Liver (tissue), 9 donors: Measurements from ENCODE around the gene DUS3L. TPM values are rescaled to one million over a fixed set of nuclear protein-coding genes. Genes with fewer than 3 reads are reported as not detected.

Experiments used
- DNase-seq: peaks from one replicate; pipeline ENCODE4 v3.0.0-alpha.2; 2017; ENCODE audit warnings: low spot score
- H3K27ac ChIP-seq, 2 donors: one replicate each; pipeline ENCODE4 v1.7.0; 2013; ENCODE audit warnings: inconsistent platforms in 2 of 2, low read length in 2 of 2, control low read depth in 1 of 2, low read depth in 1 of 2, mild to moderate bottlenecking in 1 of 2
- H3K27me3 ChIP-seq, 4 donors: one replicate each; pipeline versions ENCODE4 v1.6.1 to v1.7.0; 2013; ENCODE audit warnings: low read length in 3 of 4, inconsistent platforms in 1 of 4, mild to moderate bottlenecking in 1 of 4, moderate library complexity in 1 of 4; ENCODE audit not compliant: control insufficient read depth in 4 of 4, insufficient read depth in 4 of 4
- H3K36me3 ChIP-seq, 4 donors: one replicate each; pipeline versions ENCODE4 v1.6.1 to v1.7.0; 2013; ENCODE audit warnings: low read length in 3 of 4, mild to moderate bottlenecking in 3 of 4, low read depth in 1 of 4, moderate library complexity in 1 of 4; ENCODE audit not compliant: control insufficient read depth in 4 of 4, insufficient read depth in 3 of 4
- H3K4me1 ChIP-seq, 4 donors: one replicate each; pipeline versions ENCODE4 v1.6.1 to v1.7.0; 2013; ENCODE audit warnings: low read length in 3 of 4, mild to moderate bottlenecking in 3 of 4, moderate library complexity in 1 of 4; ENCODE audit not compliant: control insufficient read depth in 4 of 4, insufficient read depth in 4 of 4
- H3K4me3 ChIP-seq, 3 donors: one replicate each; pipeline versions ENCODE4 v1.6.1 to v1.7.0; 2013; ENCODE audit warnings: low read length in 3 of 3, control low read depth in 1 of 3, low read depth in 1 of 3, mild to moderate bottlenecking in 1 of 3
- H3K9ac ChIP-seq, 2 donors: one replicate each; pipeline ENCODE4 v1.7.0; 2013; ENCODE audit warnings: low read length in 2 of 2, mild to moderate bottlenecking in 2 of 2, moderate library complexity in 2 of 2, control low read depth in 1 of 2, low read depth in 1 of 2
- H3K9me3 ChIP-seq, 4 donors: one replicate each; pipeline versions ENCODE4 v1.6.1 to v1.7.0; 2013; ENCODE audit warnings: low read length in 3 of 4; ENCODE audit not compliant: control insufficient read depth in 4 of 4
- EGR1 ChIP-seq, 2 donors: IDR thresholded peaks; 2 replicates each; pipeline ENCODE4 v1.6.1; 2016 to 2018; ENCODE audit warnings: antibody characterized with exemption in 2 of 2, low read depth in 2 of 2
- FOXA1 ChIP-seq: IDR thresholded peaks from 2 replicates; pipeline ENCODE4 v1.6.1; 2016; ENCODE audit warnings: antibody characterized with exemption
- FOXA2 ChIP-seq: IDR thresholded peaks from 2 replicates; pipeline ENCODE4 v1.6.1; 2016; ENCODE audit warnings: antibody characterized with exemption
- GABPA ChIP-seq, 2 donors: IDR thresholded peaks in 1 of 2; conservative IDR thresholded peaks in 1 of 2; 2 replicates each; pipeline ENCODE4 v1.6.1; 2016; ENCODE audit warnings: antibody characterized with exemption in 2 of 2, mild to moderate bottlenecking in 1 of 2, moderate library complexity in 1 of 2
- HNF4A ChIP-seq, 2 donors: conservative IDR thresholded peaks; 2 replicates each; pipeline ENCODE4 v1.6.1; 2016; ENCODE audit warnings: antibody characterized with exemption in 2 of 2, mild to moderate bottlenecking in 2 of 2
- HNF4G ChIP-seq: IDR thresholded peaks from 2 replicates; pipeline ENCODE4 v1.6.1; 2016; ENCODE audit warnings: antibody characterized with exemption
- JUND ChIP-seq, 2 donors: IDR thresholded peaks; 2 replicates each; pipeline ENCODE4 v1.6.1; 2016; ENCODE audit warnings: antibody characterized with exemption in 2 of 2
- NR2F2 ChIP-seq: IDR thresholded peaks from 2 replicates; pipeline ENCODE4 v1.6.1; 2016; ENCODE audit warnings: antibody characterized with exemption
- RAD21 ChIP-seq, 2 donors: IDR thresholded peaks; 2 replicates each; pipeline ENCODE4 v1.6.1; 2016; ENCODE audit warnings: antibody characterized with exemption in 2 of 2, mild to moderate bottlenecking in 2 of 2
- RXRA ChIP-seq, 2 donors: IDR thresholded peaks; 2 replicates each; pipeline ENCODE4 v1.6.1; 2017 to 2018; ENCODE audit warnings: antibody characterized with exemption in 2 of 2, mild to moderate bottlenecking in 1 of 2
- SP1 ChIP-seq: IDR thresholded peaks from 2 replicates; pipeline ENCODE4 v1.6.1; 2018; ENCODE audit warnings: antibody characterized with exemption, mild to moderate bottlenecking
- TAF1 ChIP-seq: conservative IDR thresholded peaks from 2 replicates; pipeline ENCODE4 v1.6.1; 2016; ENCODE audit warnings: antibody characterized with exemption, mild to moderate bottlenecking
- YY1 ChIP-seq: IDR thresholded peaks from 2 replicates; pipeline ENCODE4 v1.6.1; 2016; ENCODE audit warnings: antibody characterized with exemption, mild to moderate bottlenecking
- whole genome bisulfite sequencing: extraction: QIAGEN DNeasy Blood & Tissue Kit; methylation state at CpG from one replicate; pipeline ENCODE4 v1.1.7; 2013; 5-methylcytosine and 5-hydroxymethylcytosine counted together
- polyA plus RNA-seq, 2 donors: library from polyadenylated mRNA; stranded (reverse) in 1 of 2; unstranded in 1 of 2; fragments of 200-250 nt in 1 of 2; fragments of >200 nt in 1 of 2; fragmentation: Nextera tagmentation in 1 of 2; extraction: Ambion mirVana in 1 of 2; gene quantifications; one replicate each; pipeline versions ENCODE4 v1.2.1 to v1.2.3, GENCODE V29; 2013 to 2015
- total RNA-seq, 2 donors: library from RNA; depleted of rRNA; stranded (reverse); fragments of >200 nt; gene quantifications; one replicate each; pipeline ENCODE4 v1.2.3, GENCODE V29; 2014
- TF ChIP-seq, protein P1 (sequence below): fragments of 150-350 bp; IDR thresholded peaks from 2 replicates; pipeline ENCODE4 v1.5.1; 2017; ENCODE audit warnings: improper control_type of control experiment, low read depth, low read length; ENCODE audit not compliant: missing input control
- TF ChIP-seq, protein P2 (sequence below): IDR thresholded peaks from 2 replicates; pipeline ENCODE4 v1.6.1; 2016; ENCODE audit warnings: antibody characterized with exemption
- TF ChIP-seq, protein P3 (sequence below): IDR thresholded peaks from 2 replicates; pipeline ENCODE4 v1.6.1; 2016; ENCODE audit warnings: antibody characterized with exemption
- TF ChIP-seq, protein P4 (sequence below): IDR thresholded peaks from 2 replicates; pipeline ENCODE4 v1.6.1; 2016; ENCODE audit warnings: antibody characterized with exemption, mild to moderate bottlenecking
- TF ChIP-seq, protein P5 (sequence below): IDR thresholded peaks from 2 replicates; pipeline ENCODE4 v1.6.1; 2016; ENCODE audit warnings: antibody characterized with exemption
- donor health status: healthy.
- donor health status: healthy.
- donor health status: healthy.
- donor health status: healthy.
- donor health status: healthy.

Gene DUS3L
- total and polyA plus RNA-seq, 4 donors, result 12.2 to 19.0 (median 16.9) TPM

DNA sequence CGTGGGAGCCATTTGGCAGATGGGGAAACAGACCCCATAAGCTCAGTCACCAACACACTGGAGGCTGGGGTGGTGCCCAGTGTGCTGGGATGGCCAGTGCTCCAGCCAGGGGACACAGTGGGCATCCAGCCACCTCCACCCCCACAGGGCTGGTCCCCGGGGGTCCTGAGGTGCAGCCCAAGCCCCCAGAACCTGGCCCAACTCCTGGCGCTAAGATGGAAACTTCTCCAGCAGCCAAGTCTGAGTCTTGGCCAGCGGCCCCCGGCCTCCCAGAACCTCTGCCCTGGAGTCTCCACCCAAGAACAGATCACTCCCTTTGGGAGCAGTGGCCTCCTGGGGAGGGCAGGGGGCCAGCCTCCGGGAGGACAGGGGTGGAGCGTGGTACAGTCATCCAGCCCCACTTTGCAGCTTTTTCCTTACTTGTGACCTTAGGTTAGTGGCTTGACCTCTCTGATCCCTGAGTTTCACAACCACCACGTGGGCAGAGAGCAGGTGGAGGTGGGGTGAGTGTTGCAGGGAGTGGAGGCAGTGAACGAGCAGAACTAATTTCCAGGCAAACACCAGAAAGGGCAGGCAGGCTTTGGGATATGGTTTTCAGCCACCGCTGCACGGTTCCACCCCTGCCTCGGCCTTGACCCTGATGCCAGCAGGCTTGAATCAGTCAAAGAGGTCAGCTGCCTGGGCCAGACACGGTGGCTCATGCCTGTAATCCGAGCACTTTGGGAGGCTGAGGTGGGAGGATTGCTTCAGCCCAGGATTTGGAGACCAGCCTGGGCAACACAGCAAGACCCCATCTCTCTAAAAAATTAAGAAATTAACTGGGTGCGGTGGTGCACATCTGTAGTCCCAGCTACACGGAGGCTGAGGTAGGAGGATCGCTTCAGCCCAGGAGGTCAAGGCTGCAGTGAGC lies 9.7 kb upstream of the DUS3L start (continued):
- TF ChIP-seq, protein P1, sequence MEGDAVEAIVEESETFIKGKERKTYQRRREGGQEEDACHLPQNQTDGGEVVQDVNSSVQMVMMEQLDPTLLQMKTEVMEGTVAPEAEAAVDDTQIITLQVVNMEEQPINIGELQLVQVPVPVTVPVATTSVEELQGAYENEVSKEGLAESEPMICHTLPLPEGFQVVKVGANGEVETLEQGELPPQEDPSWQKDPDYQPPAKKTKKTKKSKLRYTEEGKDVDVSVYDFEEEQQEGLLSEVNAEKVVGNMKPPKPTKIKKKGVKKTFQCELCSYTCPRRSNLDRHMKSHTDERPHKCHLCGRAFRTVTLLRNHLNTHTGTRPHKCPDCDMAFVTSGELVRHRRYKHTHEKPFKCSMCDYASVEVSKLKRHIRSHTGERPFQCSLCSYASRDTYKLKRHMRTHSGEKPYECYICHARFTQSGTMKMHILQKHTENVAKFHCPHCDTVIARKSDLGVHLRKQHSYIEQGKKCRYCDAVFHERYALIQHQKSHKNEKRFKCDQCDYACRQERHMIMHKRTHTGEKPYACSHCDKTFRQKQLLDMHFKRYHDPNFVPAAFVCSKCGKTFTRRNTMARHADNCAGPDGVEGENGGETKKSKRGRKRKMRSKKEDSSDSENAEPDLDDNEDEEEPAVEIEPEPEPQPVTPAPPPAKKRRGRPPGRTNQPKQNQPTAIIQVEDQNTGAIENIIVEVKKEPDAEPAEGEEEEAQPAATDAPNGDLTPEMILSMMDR, result no peak
- TF ChIP-seq RAD21 (IDR thresholded peaks at IDR 0.05) (peak; percentile 45 to 52), FOXA2 (peak; percentile 31), GABPA (IDR thresholded peaks at IDR 0.05 in 1 of 2, conservative IDR thresholded peaks at IDR 0.05 in 1 of 2) (peak in 1 of 2 donors; percentile 31), YY1 (no peak)
- TF ChIP-seq, protein P2, sequence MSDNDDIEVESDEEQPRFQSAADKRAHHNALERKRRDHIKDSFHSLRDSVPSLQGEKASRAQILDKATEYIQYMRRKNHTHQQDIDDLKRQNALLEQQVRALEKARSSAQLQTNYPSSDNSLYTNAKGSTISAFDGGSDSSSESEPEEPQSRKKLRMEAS, result peak; percentile 97

DNA sequence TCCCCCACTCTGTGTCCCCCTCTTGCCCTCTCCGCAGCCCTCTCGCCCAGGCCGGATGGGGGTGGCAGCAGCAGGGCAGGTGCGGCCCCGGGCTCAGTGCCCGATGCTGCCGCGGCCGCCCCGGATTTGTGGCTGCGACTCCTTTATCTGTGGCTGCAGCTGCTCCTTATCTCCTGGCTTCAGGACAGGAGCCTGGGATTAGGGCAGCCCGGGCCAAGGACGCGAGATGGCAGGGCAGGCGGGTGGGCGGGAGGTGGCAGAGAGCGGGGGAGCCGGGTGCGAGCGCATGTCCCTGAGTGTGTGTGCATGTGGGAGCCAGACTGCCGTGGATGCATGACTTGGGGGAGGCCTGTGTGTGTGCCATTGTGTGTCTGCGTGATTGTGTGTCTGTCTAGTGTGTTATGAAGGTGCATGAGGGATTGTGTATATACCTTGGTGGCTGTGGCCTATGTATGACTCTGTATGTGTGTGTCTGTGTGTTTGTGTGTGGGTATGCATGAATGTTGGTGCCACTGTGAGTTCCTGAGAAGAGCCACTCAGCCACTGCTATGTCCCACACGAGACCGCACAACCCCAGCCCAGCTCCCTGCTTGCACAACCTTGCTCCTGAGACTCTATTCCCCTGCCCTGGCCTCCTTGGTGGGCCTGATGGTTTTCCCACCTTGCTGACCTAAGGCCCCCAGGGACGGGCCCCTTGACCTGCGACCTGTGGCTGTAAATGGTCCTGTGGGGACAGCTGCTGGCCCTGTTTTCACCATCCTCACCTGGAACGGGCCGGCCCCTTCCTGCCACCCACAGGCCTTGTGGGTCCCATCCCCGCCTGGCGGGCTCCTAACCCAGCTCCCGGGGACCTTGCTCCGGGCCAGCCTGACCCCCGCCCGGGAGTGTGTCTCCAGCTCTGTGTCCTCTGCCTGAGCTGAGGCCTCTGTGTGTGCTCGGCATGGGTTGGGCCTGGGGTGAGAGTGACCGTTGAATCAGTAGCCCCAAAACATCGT lies 8.6 kb upstream of the DUS3L start:
- Histone ChIP-seq H3K4me3 (no peak overlapping the region), H3K9ac (no peak overlapping the region), H3K36me3 (no peaks in the 10 kb centered on the region), H3K4me1 (peaks cover 27 to 50% (median 39%) of the 10 kb centered on the region in 4 donors), H3K27me3 (no peaks in the 10 kb centered on the region), H3K27ac (peak overlapping the region; percentile 62 to 71), H3K9me3 (no peaks in the 10 kb centered on the region)
- TF ChIP-seq, protein P3, sequence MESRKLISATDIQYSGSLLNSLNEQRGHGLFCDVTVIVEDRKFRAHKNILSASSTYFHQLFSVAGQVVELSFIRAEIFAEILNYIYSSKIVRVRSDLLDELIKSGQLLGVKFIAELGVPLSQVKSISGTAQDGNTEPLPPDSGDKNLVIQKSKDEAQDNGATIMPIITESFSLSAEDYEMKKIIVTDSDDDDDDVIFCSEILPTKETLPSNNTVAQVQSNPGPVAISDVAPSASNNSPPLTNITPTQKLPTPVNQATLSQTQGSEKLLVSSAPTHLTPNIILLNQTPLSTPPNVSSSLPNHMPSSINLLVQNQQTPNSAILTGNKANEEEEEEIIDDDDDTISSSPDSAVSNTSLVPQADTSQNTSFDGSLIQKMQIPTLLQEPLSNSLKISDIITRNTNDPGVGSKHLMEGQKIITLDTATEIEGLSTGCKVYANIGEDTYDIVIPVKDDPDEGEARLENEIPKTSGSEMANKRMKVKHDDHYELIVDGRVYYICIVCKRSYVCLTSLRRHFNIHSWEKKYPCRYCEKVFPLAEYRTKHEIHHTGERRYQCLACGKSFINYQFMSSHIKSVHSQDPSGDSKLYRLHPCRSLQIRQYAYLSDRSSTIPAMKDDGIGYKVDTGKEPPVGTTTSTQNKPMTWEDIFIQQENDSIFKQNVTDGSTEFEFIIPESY, result no peak
- TF ChIP-seq RAD21 (IDR thresholded peaks at IDR 0.05) (no peak), RXRA (IDR thresholded peaks at IDR 0.05) (peak; percentile 54 to 57), SP1 (peak; percentile 41), YY1 (no peak), NR2F2 (no peak), FOXA1 (no peak), FOXA2 (no peak), GABPA (IDR thresholded peaks at IDR 0.05 in 1 of 2, conservative IDR thresholded peaks at IDR 0.05 in 1 of 2) (no peak), HNF4G (no peak), JUND (IDR thresholded peaks at IDR 0.05) (no peak), HNF4A (conservative IDR thresholded peaks at IDR 0.05) (peak in 1 of 2 donors; percentile 40), TAF1 (no peak), EGR1 (IDR thresholded peaks at IDR 0.05; ENCODE audit: low read depth in 2 of 2) (no peak)
- TF ChIP-seq, protein P1, result no peak
- TF ChIP-seq, protein P4, sequence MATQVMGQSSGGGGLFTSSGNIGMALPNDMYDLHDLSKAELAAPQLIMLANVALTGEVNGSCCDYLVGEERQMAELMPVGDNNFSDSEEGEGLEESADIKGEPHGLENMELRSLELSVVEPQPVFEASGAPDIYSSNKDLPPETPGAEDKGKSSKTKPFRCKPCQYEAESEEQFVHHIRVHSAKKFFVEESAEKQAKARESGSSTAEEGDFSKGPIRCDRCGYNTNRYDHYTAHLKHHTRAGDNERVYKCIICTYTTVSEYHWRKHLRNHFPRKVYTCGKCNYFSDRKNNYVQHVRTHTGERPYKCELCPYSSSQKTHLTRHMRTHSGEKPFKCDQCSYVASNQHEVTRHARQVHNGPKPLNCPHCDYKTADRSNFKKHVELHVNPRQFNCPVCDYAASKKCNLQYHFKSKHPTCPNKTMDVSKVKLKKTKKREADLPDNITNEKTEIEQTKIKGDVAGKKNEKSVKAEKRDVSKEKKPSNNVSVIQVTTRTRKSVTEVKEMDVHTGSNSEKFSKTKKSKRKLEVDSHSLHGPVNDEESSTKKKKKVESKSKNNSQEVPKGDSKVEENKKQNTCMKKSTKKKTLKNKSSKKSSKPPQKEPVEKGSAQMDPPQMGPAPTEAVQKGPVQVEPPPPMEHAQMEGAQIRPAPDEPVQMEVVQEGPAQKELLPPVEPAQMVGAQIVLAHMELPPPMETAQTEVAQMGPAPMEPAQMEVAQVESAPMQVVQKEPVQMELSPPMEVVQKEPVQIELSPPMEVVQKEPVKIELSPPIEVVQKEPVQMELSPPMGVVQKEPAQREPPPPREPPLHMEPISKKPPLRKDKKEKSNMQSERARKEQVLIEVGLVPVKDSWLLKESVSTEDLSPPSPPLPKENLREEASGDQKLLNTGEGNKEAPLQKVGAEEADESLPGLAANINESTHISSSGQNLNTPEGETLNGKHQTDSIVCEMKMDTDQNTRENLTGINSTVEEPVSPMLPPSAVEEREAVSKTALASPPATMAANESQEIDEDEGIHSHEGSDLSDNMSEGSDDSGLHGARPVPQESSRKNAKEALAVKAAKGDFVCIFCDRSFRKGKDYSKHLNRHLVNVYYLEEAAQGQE, result no peak
- TF ChIP-seq, protein P2, result no peak
- TF ChIP-seq, protein P5, sequence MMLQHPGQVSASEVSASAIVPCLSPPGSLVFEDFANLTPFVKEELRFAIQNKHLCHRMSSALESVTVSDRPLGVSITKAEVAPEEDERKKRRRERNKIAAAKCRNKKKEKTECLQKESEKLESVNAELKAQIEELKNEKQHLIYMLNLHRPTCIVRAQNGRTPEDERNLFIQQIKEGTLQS, result no peak
- 37% methylated on average over 37 of the region's 37 CpGs for WGBS
- DNase-seq, result peak; percentile 82
